HG03135 (cell line): ENCODE data around the gene CENPX.

Experiments used
- ATAC-seq: cut with Tn5 transposase; IDR thresholded peaks from one replicate; pipeline ENCODE4 v1.9.1; 2021; ENCODE audit warnings: mild to moderate bottlenecking, moderate library complexity; ENCODE audit not compliant: unreplicated experiment

Gene CENPX

DNA sequence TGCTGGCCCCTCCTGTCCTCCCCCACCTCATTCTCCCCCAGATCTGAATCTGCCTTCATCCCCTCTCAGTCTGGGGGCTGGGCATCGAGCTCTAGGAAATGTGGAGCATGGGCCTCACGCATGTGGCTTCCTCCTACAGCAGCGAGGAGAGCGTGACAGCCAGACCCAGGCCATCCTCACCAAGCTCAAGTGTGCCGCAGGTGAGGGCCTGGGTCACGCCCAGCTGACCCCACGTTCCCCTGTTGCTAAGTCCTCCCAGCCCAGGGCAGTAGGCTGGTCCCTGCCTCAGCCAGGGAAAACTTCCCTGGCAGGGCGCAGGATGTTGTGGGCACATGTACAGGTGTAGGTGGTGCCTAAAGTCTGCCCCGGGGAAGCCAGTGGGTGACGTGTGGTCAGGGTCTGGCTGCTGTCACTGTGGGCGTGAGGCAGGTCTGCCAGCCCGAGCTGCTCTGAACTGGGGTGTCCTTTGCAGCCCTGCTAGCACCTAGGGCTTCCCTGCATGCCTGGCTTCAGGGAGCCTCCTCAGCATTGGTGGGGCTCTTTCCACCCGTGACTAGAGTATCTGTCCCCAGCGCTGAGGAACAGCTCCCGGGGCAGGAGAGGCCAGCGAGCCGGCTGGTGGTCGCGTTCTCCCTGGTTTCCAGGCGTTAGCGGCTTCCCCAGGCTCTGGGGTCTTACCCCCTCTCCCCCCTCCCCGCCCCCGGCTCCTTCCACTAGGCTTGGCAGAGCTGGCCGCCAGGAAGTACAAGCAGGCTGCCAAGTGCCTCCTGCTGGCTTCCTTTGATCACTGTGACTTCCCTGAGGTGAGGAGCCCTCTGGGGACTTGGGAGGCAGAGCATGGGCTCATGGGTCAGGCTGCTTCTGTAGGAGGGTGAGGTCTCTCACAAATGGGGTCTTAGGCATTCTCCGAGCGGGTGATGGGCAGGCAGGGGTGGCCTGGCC lies 32.6 kb upstream of the CENPX start:
- no peak for ATAC-seq

DNA sequence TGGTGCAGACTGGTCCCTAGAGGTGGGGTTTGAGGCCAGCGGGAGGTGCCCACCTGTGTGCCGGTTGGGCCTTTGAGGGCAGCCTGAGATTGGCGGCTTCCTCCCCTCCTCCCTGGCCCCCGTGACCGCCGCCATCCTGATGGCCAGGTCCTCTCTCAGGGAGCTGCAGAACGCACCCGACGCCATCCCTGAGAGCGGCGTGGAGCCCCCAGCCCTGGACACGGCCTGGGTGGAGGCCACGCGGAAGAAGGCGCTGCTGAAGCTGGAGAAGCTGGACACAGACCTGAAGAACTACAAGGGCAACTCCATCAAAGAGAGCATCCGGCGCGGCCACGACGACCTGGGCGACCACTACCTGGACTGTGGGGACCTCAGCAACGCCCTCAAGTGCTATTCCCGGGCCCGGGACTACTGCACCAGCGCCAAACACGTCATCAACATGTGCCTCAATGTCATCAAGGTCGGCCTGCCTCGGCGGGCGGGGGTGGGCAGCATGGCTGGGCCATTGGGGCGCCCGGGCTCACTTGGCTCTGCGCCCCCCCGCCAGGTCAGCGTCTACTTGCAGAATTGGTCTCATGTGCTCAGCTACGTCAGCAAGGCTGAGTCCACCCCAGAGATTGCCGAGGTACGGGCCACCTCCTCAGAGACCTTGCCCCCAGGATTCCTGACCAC lies 31.8 kb upstream of the CENPX start:
- no peak for ATAC-seq

DNA sequence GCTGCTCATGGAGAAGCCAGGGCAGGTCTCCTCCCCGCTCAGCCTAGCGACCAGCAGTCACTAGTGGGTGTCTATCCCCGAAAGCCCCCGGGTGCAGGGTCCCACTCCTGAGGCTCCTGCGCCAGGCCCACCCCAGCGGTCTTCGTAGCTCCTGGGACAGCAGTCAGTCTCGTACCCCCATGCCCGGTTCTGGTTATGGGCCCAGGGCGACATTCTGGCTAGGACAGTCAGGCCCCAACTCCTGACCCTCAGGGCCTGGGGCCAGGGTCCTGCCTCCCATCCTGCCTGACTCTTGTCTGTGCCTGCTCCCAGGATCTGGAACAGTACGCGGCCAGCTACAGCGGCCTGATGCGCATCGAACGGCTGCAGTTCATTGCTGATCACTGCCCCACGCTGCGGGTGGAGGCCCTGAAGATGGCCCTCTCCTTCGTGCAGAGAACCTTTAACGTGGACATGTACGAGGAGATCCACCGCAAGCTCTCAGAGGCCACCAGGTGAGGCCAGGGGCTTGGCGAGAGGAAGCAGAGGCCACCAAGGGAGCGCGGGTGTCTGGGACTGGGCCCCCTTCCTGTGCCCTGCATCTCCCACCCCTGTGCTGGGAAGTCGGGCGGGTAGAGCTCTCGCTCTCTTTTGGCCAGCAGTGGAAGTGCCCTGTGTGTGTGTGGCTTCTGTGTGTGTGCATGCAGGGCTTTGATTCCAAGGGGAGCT lies 31.0 kb upstream of the CENPX start:
- ATAC-seq: no peak

DNA sequence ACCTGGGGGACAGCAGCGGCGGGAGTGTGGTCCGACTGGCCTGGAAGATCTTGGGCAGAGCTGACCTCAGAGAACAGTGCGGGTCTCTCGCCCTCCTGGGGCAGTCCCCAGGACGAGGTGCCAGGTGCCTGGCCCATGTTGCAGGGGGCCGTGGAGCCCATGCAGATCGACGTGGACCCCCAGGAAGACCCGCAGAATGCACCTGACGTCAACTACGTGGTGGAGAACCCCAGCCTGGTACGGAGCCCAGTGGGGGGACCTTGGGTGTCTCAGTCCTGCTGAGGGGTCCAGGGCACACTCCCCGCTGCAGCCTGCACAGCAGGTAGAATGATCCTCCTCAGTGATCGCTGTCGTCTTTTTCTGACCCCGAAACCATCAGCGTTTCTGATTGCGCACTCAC lies 30.5 kb upstream of the CENPX start:
- ATAC-seq: no peak

DNA sequence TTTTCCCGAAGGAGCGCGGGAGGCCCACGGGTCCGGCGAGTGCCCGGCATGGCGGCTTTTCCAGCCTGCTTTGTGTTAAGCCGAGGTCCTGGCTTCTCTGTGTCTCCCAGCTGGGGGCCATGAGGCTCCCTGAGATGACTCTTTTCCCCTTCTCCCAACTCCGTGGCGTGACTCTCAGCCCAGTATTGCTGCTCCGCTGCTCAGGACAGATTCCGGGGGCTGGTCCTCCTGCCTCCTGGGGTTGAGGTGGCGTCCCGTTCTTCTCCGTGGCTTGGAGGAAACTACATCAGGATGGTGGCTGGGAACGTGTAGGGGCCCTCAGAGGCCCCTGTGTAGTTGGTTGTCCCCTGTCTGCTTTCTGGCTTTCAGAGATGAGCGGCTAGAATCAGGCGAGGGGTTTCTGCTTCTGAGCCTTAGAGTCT lies 30.0 kb upstream of the CENPX start:
- no peak for ATAC-seq

DNA sequence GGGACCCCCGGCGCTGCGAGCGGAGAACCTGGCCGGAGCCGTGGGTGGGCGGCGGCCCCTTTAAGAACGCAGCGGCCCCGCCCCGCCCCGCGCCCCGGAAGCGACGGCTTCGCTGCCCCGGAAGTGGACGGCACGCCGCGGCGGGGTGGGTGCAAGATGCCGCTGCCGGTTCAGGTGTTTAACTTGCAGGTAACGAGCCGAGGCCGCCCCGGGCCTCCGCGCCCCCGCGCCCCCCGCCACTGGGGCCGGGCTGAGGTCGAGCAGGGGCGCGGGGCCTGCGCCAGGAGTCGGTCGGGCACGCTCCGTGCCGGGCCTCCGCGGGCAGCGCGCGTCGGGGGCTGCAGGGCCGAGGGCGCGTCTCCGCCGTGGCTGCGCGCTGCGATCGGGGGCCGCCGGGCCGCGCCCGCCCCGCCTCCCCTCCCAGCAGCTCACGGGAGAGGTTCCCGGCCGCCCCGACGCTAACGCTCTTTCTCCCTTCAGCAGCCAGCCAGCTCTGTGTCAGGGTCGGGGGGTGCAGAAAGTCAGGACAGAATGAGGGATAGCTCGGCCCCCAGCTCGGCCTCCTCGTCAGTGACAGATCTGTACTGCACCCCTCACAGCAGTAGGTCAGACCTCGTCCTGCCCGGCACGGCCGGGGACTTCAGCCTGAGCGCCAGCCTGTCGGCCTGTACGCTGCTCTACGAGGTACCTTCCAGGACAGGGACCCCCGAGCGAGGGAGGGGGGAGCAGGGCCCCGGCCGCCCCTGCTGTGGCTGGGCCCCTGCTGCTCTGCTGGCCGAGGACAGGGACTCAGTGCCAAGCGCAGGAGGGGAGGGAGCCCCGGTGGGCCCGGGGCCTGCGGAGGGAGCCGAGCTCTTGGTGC lies 29.3 kb upstream of the CENPX start, which contains the start of the genes GPS1 and RFNG:
Gene GPS1 (plus strand): TSS at position 123 of the 862 bp plus-strand sequence. CDS start 34 bp downstream, at position 157.
Gene RFNG (minus strand): TSS at position 36 of the 862 bp plus-strand sequence. CDS start 45 bp downstream, outside the sequence.
- ATAC-seq: peak; percentile 53

DNA sequence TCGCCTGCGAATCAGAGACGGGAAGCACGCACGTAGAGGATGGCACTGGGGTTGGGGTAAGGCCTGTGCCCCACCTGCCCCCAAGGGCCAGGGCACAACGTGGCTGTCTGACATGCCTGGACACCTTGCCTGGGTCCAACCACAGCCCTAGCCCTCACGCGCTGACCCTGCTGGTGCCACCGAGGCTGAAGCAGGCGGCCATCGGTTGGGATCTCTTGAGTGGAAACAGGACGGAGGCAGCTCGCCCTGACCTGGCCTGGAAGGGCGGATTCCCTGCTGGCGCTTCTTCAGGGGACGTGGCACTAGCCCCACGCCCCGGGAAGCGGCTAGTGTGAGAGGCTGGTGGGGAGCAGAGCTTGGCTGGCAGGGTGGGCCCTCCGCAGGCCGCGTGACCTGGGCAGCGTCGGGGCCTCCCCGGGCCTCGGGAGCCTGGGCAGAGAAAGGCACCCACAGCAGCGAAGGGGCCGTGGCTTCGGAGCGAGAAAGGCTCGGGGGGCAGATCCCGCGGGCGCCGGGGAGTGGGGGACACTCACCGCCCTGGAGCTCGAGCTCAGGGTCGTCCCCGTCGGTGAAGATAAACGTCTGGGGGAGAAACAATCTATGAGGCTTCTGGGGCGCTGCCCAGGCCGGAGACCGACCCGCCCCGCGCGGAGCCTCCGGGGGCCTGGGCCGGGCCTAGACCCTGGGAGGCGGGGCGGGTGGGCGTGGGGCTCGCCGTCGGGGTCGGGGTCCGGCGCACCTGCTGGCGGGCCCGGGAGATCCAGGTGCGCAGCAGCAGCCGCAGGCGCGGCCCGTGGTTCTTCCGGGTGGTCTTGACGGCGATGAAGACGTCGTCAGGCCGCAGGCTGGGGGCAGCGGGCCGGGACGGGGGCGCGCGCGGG lies 28.3 kb upstream of the CENPX start:
- no peak for ATAC-seq

DNA sequence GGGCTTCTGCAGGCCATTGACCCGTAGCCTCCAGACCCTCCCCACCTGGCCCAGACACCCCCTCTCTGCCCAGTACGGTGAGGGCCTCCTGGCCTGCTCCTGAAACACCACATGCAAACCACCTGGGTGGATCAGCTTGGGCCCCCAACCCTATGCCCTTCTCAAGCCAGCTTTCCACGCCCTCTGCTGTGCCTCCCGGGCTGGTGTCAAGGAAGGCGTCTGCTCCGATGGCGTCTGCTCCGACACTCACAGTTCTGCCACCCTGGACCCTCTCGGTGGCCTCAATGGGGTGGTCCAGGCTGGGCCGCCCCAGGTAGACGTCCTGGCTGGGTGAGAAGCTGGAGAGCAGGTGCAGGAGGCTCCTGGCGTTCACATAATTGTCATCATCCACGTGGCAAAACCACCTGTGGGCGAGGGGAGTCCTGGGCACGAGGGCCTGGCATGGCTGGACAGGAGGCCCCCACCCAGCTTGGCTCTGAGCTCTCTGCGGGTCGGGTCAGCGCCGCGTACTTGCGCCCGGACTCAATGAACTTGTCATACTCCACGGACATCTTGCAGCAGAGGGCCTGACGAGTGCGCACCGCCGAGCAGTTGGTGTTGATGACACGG lies 27.6 kb upstream of the CENPX start:
- ATAC-seq: no peak

DNA sequence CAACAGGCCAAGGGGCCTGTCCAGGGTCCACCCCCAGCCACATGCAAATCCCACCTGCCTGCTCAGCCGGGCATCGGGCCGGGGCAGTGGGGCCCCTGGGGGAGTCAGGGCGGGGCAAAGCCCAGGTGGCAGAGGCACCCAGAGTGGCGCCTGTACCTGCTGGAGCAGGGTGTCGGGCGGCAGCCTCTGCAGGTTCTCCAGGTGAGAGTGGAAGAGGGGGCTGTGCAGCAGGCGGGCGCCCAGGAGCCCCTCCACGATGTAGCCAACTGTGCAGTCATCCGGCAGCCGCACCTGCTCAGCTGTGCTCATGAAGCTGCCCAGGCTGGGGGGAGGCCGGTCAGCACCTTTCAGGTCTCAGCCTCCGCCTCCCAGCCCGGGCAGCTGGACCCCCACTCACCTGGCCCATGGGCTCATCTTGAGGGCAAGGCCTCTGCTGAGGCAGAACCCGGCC lies 26.9 kb upstream of the CENPX start:
- ATAC-seq: no peak

DNA sequence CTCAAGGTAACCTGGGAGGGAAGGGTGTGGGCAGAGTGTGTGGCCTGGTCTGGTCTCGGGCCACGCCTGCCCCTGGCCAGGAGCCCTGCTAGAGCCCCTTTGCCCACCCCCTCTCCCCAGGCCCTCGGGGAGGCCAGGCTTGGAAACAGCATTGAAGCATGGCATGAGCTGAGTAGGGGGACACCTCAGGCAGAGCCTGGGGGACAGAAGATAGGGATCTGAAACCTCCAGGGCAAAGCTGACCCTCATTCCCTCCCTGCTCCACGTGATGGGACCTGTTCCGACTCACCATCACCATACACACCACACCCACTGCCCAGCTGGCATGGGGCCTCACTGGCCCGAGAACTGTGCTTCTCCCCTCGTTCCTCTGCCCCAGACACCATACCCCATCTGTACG lies 26.4 kb upstream of the CENPX start:
- no peak for ATAC-seq

DNA sequence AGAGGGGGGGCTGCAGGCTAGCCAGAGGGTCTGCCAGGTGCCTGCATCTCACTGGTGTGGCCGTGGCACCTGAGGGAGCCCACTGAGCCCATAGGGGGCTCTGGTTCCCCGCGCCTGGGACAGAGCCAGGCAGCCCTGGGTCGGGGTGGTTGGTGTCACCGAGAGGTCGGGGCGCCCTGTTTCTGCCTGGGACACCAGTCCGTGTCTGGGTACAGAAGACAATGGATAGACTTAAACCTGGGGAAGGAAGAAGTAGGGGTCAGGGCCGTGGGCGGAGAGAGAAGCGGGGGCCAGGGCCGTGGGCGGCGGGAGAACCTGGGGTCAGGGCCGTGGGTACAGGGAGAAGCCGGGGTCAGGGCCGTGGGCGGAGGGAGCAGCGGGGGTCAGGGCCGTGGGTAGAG lies 25.9 kb upstream of the CENPX start:
- ATAC-seq: no peak

DNA sequence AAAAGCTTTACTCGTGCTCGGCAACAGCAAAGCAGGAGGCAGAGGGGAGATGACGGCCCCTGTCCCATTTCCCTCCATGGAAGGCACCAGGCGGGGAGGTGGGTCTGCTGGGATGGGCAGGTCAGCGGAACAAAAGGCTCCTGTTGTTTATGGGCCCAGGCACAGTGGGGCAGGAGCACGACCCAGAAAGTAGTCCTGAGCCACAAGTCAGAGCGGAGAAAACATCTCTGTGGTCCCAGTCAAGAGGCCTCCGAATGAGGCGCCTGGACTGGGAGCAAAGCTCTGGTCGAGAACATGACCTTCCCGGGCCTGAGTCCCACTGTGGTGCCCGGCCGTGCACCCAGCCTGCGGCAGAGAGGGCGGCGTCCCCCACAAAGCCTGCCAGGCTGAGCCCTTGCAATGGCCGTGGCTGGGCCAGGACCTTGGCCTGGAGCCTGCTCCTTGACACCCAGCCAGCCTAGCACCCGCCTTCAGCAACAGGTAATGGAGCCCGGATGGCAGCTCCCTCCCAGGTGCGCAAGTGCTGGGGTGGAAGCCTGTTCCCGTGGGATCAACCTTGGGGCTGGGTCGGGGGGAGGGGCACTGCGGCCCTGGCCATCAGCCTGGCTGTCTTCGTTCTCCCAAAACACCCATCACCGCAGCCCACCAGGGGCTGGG lies 25.4 kb upstream of the CENPX start:
- ATAC-seq: no peak

DNA sequence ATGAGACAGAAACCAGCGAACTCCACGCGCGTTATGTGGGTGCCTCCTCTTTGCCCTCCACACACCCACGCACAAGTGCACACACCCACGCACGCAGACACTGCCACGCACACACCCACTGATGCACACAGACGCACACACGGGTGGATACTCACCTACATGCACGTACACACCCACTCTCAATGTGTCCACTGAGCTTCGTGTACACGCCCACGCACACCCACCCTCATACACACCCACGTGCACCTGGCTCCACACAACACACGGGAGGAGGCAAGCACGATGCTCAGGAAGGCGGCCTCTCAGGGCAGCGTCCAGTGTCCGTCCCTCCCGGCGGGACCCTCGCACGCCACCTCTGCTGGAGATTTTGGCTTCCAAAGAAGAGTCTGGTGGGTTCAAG lies 24.7 kb upstream of the CENPX start:
- ATAC-seq: no peak

DNA sequence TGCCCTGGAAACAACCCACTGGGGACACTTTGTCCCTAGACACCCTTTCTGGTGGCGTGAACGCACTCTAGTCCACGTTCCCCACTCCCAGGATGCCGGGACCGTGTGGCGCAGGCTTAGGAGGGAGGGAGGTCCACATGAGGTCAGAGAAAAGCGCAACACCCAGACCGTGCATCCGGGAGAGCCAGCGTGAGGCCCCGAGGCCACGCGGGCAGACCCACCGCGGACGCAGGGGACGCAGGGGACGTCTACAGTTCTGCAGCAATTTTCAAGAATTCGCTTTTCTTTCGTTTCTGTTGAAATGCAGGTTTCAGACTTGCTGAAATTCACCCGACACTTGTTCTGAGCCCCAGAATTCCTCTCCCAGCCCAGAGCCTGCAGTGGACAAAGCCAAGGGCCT lies 24.2 kb upstream of the CENPX start:
- no peak for ATAC-seq

DNA sequence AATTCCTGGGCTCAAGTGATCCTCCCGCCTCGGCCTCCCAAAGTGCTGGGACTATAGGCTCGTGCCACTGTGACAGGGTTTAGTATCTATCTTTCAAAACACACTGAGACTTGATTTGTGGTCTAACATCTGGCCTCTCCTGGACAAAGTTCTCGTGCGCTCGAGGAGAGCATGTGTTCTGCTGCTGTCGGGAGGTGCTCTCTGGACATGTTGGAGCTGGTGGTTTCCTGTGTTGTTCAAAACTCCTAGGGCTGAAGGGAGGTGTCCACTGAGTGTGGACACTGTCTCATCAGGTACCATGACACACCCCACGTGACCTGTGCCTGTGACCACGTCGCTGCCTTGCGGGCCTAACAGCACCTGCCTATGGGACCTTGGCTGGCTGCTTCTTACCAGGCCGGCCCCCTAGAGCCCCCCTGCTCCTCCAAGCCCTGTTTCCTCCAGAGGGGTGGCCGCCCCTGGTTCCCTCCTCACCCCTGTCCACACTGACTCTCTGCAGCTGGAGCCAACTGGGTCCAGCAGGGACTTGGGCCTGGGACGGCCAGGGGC lies 23.3 kb upstream of the CENPX start:
- ATAC-seq: no peak

DNA sequence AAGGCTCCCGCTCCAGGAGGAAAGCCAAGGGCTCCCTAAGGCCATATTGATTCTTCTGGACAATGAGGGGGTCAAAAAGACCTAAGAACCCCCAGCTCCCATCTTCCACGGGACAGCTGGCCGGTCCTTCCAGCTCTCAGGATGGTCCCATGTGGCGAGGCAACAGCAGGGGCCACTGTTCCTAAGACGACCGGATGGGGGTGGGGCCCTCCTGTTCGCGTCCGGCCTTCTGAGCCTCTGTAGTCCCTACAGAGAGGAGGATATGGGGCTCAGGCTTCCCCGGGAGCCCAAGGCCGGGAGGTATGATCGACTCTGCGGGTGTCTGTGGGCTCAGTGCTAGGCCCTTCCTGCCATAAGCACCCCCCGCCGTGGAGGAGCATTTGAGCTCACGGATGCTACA lies 20.8 kb upstream of the CENPX start:
- ATAC-seq: no peak

DNA sequence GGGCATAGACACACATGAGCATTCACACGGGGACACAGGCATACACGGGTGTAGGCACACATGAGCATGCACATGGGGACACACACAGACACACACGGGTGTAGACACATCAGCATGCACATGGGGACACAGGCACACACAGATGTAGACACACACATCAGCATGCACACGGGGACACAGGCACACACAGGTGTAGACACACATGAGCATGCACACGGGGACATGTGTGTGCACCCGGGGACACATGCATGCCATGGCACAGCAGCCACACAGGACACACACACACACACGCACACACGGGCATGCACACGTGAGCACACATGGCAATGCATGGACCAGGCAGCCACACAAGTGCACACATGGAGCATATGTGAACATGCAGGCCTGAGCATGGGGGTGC lies 20.0 kb upstream of the CENPX start:
- no peak for ATAC-seq

DNA sequence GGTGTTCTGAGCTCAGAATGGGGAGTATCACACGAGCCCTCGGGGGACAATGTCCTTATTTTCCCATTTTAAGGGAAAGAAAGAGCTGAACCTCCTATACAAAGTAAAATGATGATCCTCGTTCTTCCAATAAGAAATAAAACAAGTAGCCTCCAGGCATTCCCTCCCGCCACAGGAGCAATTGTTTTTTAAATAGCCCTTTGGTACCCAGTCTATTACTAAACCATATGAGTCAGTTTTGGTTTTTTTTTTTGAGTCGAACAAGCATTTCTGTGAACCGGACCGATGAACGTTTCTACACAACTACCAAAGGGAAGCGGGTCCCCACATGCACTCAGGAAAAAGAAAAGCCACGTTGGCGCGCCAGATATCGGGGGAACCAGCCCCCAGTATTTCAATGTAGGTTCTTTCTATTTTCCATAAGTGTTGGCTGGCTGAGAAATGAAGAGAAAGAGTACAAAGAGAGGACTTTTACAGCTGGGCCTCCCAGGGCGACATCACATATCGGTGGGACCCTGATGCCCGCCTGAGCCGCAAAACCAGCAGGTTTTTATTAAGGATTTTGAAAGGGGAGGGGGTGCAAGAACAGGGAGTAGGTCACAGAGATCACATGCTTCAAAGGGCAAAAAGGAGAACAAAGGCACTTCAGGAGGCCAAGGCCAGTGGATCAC lies 18.6 kb upstream of the CENPX start:
- no peak for ATAC-seq
